NCI-H1694 treated with DMSO at 0.1 percent for 48 hours (cell line): ENCODE measurements around the gene SULT1A3.
"Not testable (repeated sequence)": the region's sequence is repeated elsewhere in the genome, so short reads cannot be mapped to it uniquely, and the experiment has no call there.

Experiments used
- DNase-seq: peaks from one replicate; lab custom pipeline; 2025; lab: John Stamatoyannopoulos, UW

The SULT1A3 gene

GRCh38 chr16:30186782-30187555, 12.1 kb upstream of the SULT1A3 start:
- DNase-seq = no peak

GRCh38 chr16:30187556-30187865, 11.5 kb upstream of the SULT1A3 start:
- DNase-seq = no peak

GRCh38 chr16:30187971-30188561, 11.0 kb upstream of the SULT1A3 start:
- DNase-seq = no peak

- DNase-seq = not testable (repeated sequence)
Observed at GRCh38 chr16:30191158-30191557, 7.9 kb upstream of the SULT1A3 start.

GRCh38 chr16:30193098-30193497, 6.0 kb upstream of the SULT1A3 start:
- not testable (repeated sequence) for DNase-seq

- not testable (repeated sequence) for DNase-seq
Observed at GRCh38 chr16:30193615-30194014, 5.4 kb upstream of the SULT1A3 start, which contains the start of the genes BOLA2B and SLX1A. Gene BOLA2B, minus strand, starts transcription at chr16:30193666. Its CDS starts 71 bp downstream, at chr16:30193595. Gene SLX1A, plus strand, starts transcription at chr16:30193875. Its CDS starts 210 bp downstream, at chr16:30194085.

- not testable (repeated sequence) for DNase-seq
Observed at GRCh38 chr16:30194172-30194925, 4.7 kb upstream of the SULT1A3 start.

- DNase-seq = not testable (repeated sequence)
Observed at GRCh38 chr16:30197001-30197400, 2.1 kb upstream of the SULT1A3 start.

GRCh38 chr16:30199608-30200343, 721 bp downstream of the SULT1A3 start:
- not testable (repeated sequence) for DNase-seq

- DNase-seq = not testable (repeated sequence)
Observed at GRCh38 chr16:30205541-30206236, 6.6 kb downstream of the SULT1A3 start.

- not testable (repeated sequence) for DNase-seq
Observed at GRCh38 chr16:30206252-30206651, 7.2 kb downstream of the SULT1A3 start.

- not testable (repeated sequence) for DNase-seq
Observed at GRCh38 chr16:30207063-30207704, 8.1 kb downstream of the SULT1A3 start.

- not testable (repeated sequence) for DNase-seq
Observed at GRCh38 chr16:30209032-30209431, 10.0 kb downstream of the SULT1A3 start.

GRCh38 chr16:30211414-30211813, 12.4 kb downstream of the SULT1A3 start:
- not testable (repeated sequence) for DNase-seq

GRCh38 chr16:30217082-30217481, 18.0 kb downstream of the SULT1A3 start:
- DNase-seq = not testable (repeated sequence)

- not testable (repeated sequence) for DNase-seq
Observed at GRCh38 chr16:30248379-30248778, 49.3 kb downstream of the SULT1A3 start, which contains the start of gene NPIPB13. Gene NPIPB13, minus strand, starts transcription at chr16:30248479. Its CDS starts 2,906 bp downstream, at chr16:30245573.
